H9 (cell line): ENCODE measurements around the gene CACNB2. TPM values are rescaled to one million over a fixed set of nuclear protein-coding genes. Genes with fewer than 3 reads are reported as not detected.

Source experiments
- DNase-seq: peaks from one replicate; pipeline ENCODE4 v3.0.0-alpha.2; 2017
- H2AFZ ChIP-seq: one replicate; pipeline ENCODE4 v1.6.1; 2013; ENCODE audit warnings: mild to moderate bottlenecking, low read length, control low read depth, moderate library complexity
- H2AK5ac ChIP-seq: 2 replicates; pipeline ENCODE4 v1.6.1; 2013; ENCODE audit warnings: low read length, control low read depth, mixed read lengths; ENCODE audit not compliant: insufficient read length
- H2BK120ac ChIP-seq: one replicate; pipeline ENCODE4 v1.6.1; 2013; ENCODE audit warnings: low read depth, mild to moderate bottlenecking, low read length, control low read depth, inconsistent platforms; ENCODE audit not compliant: poor library complexity, severe bottlenecking
- H2BK12ac ChIP-seq: 2 replicates; pipeline ENCODE4 v1.6.1; 2013; ENCODE audit warnings: low read length, control low read depth, mixed read lengths, low read depth; ENCODE audit not compliant: insufficient read length
- H2BK15ac ChIP-seq: 2 replicates; pipeline ENCODE4 v1.6.1; 2013; ENCODE audit warnings: low read depth, low read length, control low read depth
- H2BK20ac ChIP-seq: one replicate; pipeline ENCODE4 v1.6.1; 2013; ENCODE audit warnings: low read depth, mild to moderate bottlenecking, low read length, control low read depth, inconsistent platforms; ENCODE audit not compliant: poor library complexity, severe bottlenecking
- H2BK5ac ChIP-seq: 2 replicates; pipeline ENCODE4 v1.6.1; 2013; ENCODE audit warnings: low read length, control low read depth, mixed read lengths; ENCODE audit not compliant: insufficient read length
- H3K14ac ChIP-seq: 2 replicates; pipeline ENCODE4 v1.6.1; 2013; ENCODE audit warnings: low read length, control low read depth; ENCODE audit not compliant: insufficient read depth
- H3K18ac ChIP-seq: 2 replicates; pipeline ENCODE4 v1.6.1; 2013; ENCODE audit warnings: low read depth, mild to moderate bottlenecking, mixed read lengths, low read length, control low read depth; ENCODE audit not compliant: insufficient read length
- H3K23ac ChIP-seq: 2 replicates; pipeline ENCODE4 v1.6.1; 2013; ENCODE audit warnings: low read length, control low read depth, mixed read lengths, low read depth; ENCODE audit not compliant: insufficient read length
- H3K23me2 ChIP-seq: 2 replicates; pipeline ENCODE4 v1.6.1; 2013; ENCODE audit warnings: low read depth, mild to moderate bottlenecking, mixed read lengths, low read length, control low read depth; ENCODE audit not compliant: insufficient read length, poor library complexity, severe bottlenecking
- H3K27ac ChIP-seq: 2 replicates; pipeline ENCODE4 v1.5.1; 2013; ENCODE audit warnings: low read length, control low read depth, mixed read lengths, low read depth; ENCODE audit not compliant: insufficient read length
- H3K27me3 ChIP-seq: 2 replicates; pipeline ENCODE4 v1.6.1; 2013; ENCODE audit warnings: low read length, control low read depth, inconsistent platforms; ENCODE audit not compliant: insufficient read depth
- H3K4ac ChIP-seq: 2 replicates; pipeline ENCODE4 v1.6.1; 2013; ENCODE audit warnings: low read depth, mild to moderate bottlenecking, control low read depth, inconsistent platforms, low read length, moderate library complexity
- H3K4me1 ChIP-seq: 2 replicates; pipeline ENCODE4 v1.6.1; 2013; ENCODE audit warnings: low read length, control low read depth, inconsistent platforms; ENCODE audit not compliant: insufficient read depth
- H3K4me2 ChIP-seq: 2 replicates; pipeline ENCODE4 v1.6.1; 2013; ENCODE audit warnings: low read length, control low read depth, mixed read lengths; ENCODE audit not compliant: insufficient read length, insufficient read depth
- H3K56ac ChIP-seq: 2 replicates; pipeline ENCODE4 v1.6.1; 2013; ENCODE audit warnings: low read depth, mild to moderate bottlenecking, mixed read lengths, low read length, control low read depth; ENCODE audit not compliant: insufficient read length
- H3K79me1 ChIP-seq: 2 replicates; pipeline ENCODE4 v1.6.1; 2013; ENCODE audit warnings: low read depth, mild to moderate bottlenecking, moderate library complexity, low read length, control low read depth, inconsistent platforms; ENCODE audit not compliant: insufficient read depth, poor library complexity, severe bottlenecking
- H3K79me2 ChIP-seq: 2 replicates; pipeline ENCODE4 v1.6.1; 2013; ENCODE audit warnings: low read length, control low read depth, inconsistent platforms; ENCODE audit not compliant: insufficient read depth
- H3K9ac ChIP-seq: 2 replicates; pipeline ENCODE4 v1.6.1; 2013; ENCODE audit warnings: low read length, control low read depth, mixed read lengths; ENCODE audit not compliant: insufficient read length; ENCODE audit errors: extremely low read depth
- H3K9me3 ChIP-seq: one replicate; pipeline ENCODE4 v1.6.1; 2013; ENCODE audit warnings: low read depth, low read length, inconsistent platforms; ENCODE audit not compliant: control insufficient read depth
- H3T11ph ChIP-seq: one replicate; pipeline ENCODE4 v1.6.1; 2013; ENCODE audit warnings: mild to moderate bottlenecking, low read length, control low read depth, inconsistent platforms
- H4K20me1 ChIP-seq: one replicate; pipeline ENCODE4 v1.6.1; 2013; ENCODE audit not compliant: control insufficient read depth, insufficient read length, insufficient read depth
- H4K5ac ChIP-seq: 2 replicates; pipeline ENCODE4 v1.6.1; 2013; ENCODE audit warnings: low read depth, mild to moderate bottlenecking, mixed read lengths, low read length, control low read depth; ENCODE audit not compliant: insufficient read length
- H4K8ac ChIP-seq: replicated peaks from 2 replicates; pipeline ENCODE4 v1.6.1; 2013; ENCODE audit warnings: low read length, control low read depth, mixed read lengths, low read depth; ENCODE audit not compliant: insufficient read length
- H4K91ac ChIP-seq: 2 replicates; pipeline ENCODE4 v1.6.1; 2013; ENCODE audit warnings: low read depth, mild to moderate bottlenecking, moderate library complexity, mixed read lengths, low read length, control low read depth; ENCODE audit not compliant: insufficient read length
- H3K27ac Mint-ChIP-seq, 3 experiments: 2 replicates in 2 of 3; 3 replicates in 1 of 3; pipeline ENCODE4 v1.8.0; 2020 to 2021; ENCODE audit warnings: mixed read lengths in 3 of 3, mild to moderate bottlenecking in 1 of 3, moderate library complexity in 1 of 3
- H3K27me3 Mint-ChIP-seq: 2 replicates; pipeline ENCODE4 v1.8.0; 2021; ENCODE audit warnings: low read depth, mild to moderate bottlenecking, moderate library complexity, mixed read lengths
- H3K36me3 Mint-ChIP-seq, 3 experiments: 2 replicates in 2 of 3; 3 replicates in 1 of 3; pipeline ENCODE4 v1.8.0; 2020 to 2021; ENCODE audit warnings: low read depth in 3 of 3, mixed read lengths in 3 of 3; ENCODE audit not compliant: insufficient read depth in 1 of 3
- H3K4me1 Mint-ChIP-seq, 2 experiments: 2 replicates each; pipeline ENCODE4 v1.8.0; 2020; ENCODE audit warnings: mixed read lengths in 2 of 2
- H3K4me3 Mint-ChIP-seq, 2 experiments: 2 replicates in 1 of 2; 3 replicates in 1 of 2; pipeline ENCODE4 v1.8.0; 2020 to 2021; ENCODE audit warnings: mild to moderate bottlenecking in 2 of 2, mixed read lengths in 2 of 2, moderate library complexity in 1 of 2
- H3K9me3 Mint-ChIP-seq, 2 experiments: 2 replicates in 1 of 2; 3 replicates in 1 of 2; pipeline ENCODE4 v1.8.0; 2020; ENCODE audit warnings: mild to moderate bottlenecking in 2 of 2, mixed read lengths in 2 of 2, moderate library complexity in 1 of 2
- WGBS: extraction: QIAGEN DNeasy Blood & Tissue Kit; methylation state at CpG from one replicate; pipeline ENCODE4 v1.1.7; 2013; ENCODE audit warnings: missing lambda C conversion rate, low lambda C conversion rate, mixed read lengths; ENCODE audit not compliant: insufficient read length; ENCODE audit errors: extremely low coverage; 5-methylcytosine and 5-hydroxymethylcytosine counted together
- total RNA-seq: library from RNA; stranded (reverse); gene quantifications from 2 replicates; pipeline ENCODE4 v1.2.1, GENCODE V29; 2021
- TF ChIP-seq, protein P1 (sequence below): fragments of 200-600 bp; sonication (generic); conservative IDR thresholded peaks from 3 replicates; pipeline ENCODE4 v1.8.0; 2021; ENCODE audit warnings: antibody characterized with exemption, mild to moderate bottlenecking

CACNB2 gene
- total RNA-seq, 1 experiment from 2014 or later, result 2.6 TPM

- H3K14ac ChIP-seq, result no peak overlapping the region
- H2BK5ac ChIP-seq, result no peak overlapping the region
- no peak overlapping the region for H2AFZ ChIP-seq
- H3K27me3 Mint-ChIP-seq, result no peaks in the 10 kb centered on the region; the same call in 1 of the 2 replicates
- H4K91ac ChIP-seq, result no peak overlapping the region
- H3K4me1 Mint-ChIP-seq, result peaks cover 25 to 28% of the 10 kb centered on the region in 2 experiments
- TF ChIP-seq, protein P1, sequence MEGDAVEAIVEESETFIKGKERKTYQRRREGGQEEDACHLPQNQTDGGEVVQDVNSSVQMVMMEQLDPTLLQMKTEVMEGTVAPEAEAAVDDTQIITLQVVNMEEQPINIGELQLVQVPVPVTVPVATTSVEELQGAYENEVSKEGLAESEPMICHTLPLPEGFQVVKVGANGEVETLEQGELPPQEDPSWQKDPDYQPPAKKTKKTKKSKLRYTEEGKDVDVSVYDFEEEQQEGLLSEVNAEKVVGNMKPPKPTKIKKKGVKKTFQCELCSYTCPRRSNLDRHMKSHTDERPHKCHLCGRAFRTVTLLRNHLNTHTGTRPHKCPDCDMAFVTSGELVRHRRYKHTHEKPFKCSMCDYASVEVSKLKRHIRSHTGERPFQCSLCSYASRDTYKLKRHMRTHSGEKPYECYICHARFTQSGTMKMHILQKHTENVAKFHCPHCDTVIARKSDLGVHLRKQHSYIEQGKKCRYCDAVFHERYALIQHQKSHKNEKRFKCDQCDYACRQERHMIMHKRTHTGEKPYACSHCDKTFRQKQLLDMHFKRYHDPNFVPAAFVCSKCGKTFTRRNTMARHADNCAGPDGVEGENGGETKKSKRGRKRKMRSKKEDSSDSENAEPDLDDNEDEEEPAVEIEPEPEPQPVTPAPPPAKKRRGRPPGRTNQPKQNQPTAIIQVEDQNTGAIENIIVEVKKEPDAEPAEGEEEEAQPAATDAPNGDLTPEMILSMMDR, result no peak
- no peak overlapping the region for H2BK120ac ChIP-seq
- H4K5ac ChIP-seq, result no peak overlapping the region
- no peaks in the 10 kb centered on the region for H3K79me2 ChIP-seq
- no peaks in the 10 kb centered on the region for H3K9me3 Mint-ChIP-seq
- no peak overlapping the region for H3T11ph ChIP-seq
- H3K27me3 ChIP-seq, result no peaks in the 10 kb centered on the region
- H3K79me1 ChIP-seq, result no peaks in the 10 kb centered on the region
- no peak for DNase-seq
- no peak overlapping the region for H3K56ac ChIP-seq
- H2AK5ac ChIP-seq, result no peak overlapping the region
- no peaks in the 10 kb centered on the region for H3K9me3 ChIP-seq
- no peaks in the 10 kb centered on the region for H4K20me1 ChIP-seq
- H3K4ac ChIP-seq, result no peak overlapping the region
- H4K8ac ChIP-seq, result no peak overlapping the region
- peaks cover 0 to 1% (median 0%) of the 10 kb centered on the region in 3 experiments; a peak in 1 of 7 replicates for H3K36me3 Mint-ChIP-seq
- no peak overlapping the region for H3K18ac ChIP-seq
- H3K4me3 Mint-ChIP-seq, result no peak overlapping the region
- no peak overlapping the region for H3K23ac ChIP-seq
- no peak overlapping the region for H2BK15ac ChIP-seq
- no peak overlapping the region for H3K27ac ChIP-seq
- H3K9ac ChIP-seq, result no peak overlapping the region
- no peak overlapping the region for H2BK12ac ChIP-seq
- no peak overlapping the region for H3K27ac Mint-ChIP-seq
- no peaks in the 10 kb centered on the region; the same call in 1 of the 2 replicates for H3K4me1 ChIP-seq
- no peaks in the 10 kb centered on the region for H3K23me2 ChIP-seq
- WGBS, result 100% methylated on average over 1 of the region's 3 CpGs
- no peak overlapping the region for H2BK20ac ChIP-seq
- no peak overlapping the region for H3K4me2 ChIP-seq
Observed at GRCh38 chr10:18229826-18230225, 89.6 kb downstream of the CACNB2 start.
